Measurements from ENCODE around the gene SEC31B. TPM values are rescaled to one million over a fixed set of nuclear protein-coding genes. Genes with fewer than 3 reads are reported as not detected.

The SEC31B gene
- total RNA-seq, 1 experiment from 2014 or later = 0.33 TPM

DNA sequence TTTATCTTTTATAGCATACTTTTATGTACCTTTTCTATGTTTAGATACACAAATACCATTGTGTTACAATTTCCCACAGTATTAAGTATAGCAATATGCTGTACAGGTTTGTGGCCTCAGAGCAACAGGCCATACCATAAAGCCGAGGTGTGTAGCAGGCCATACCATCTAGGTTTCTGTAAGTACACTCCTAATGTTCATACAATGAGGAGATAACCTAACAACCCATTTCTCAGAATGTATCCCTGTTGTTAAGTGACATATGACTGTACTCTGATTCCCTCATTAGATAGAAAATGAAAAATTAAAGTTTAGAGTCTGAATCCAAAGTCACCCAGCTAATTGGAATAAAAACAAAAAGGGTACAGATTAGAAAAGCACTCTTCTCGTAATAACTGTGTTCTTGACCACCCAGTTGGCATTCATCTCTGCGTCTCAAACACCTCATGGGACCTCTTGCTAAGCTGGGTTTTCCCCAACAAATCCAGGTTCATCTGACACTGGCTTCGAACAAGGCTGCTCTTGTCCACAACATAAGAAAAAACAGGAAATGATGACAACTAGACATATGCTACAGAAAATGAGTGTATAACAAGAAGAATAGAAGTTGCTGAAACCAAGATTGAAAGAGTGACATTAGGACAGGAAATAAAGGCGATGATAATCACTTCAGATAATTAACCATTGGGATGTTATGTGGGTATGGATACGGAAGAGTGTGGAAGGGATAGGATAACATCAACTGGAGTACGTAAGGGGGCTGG lies 8.6 kb upstream of the SEC31B start:
- DNase-seq (ENCODE audit: low spot score) = no peak

DNA sequence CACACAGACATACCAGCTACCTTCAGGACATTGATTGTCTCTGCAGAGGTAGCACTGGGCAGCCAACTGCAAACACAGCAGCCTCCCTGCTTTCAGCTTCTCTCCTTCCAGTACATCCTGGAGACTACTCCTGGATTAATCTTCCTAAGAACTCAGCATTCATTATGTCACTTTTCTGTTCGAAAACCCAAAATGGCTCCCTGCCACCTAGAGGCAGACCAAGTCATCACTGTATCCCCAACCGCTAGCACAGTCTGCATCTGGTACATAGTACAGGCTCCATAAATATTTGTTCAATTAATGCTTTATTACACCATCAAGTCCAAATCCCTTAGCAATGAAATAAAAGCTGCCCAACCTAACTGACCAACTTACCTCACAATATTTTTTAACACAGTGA lies 5.0 kb upstream of the SEC31B start:
- no peak for DNase-seq (ENCODE audit: low spot score)

DNA sequence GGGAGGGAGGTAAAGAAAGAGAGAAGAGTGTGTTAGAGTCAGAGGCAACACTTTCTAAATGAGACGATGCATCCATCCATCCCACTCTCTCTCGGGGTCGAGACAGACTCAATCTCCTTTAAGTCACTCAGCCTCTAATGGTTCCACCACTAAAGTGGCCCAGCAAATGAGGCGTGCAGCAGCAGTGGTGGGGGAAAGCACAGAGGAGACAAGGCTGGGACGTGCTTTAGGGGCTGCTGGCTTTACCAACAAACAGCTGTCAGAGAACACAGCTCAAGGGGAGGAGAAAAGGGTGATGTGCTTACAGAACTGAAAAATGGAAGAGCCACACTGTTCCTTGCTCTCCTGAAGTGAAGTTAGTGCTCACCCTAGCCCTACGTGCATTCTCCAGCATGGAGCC lies 4.5 kb upstream of the SEC31B start:
- DNase-seq (ENCODE audit: low spot score) = no peak

DNA sequence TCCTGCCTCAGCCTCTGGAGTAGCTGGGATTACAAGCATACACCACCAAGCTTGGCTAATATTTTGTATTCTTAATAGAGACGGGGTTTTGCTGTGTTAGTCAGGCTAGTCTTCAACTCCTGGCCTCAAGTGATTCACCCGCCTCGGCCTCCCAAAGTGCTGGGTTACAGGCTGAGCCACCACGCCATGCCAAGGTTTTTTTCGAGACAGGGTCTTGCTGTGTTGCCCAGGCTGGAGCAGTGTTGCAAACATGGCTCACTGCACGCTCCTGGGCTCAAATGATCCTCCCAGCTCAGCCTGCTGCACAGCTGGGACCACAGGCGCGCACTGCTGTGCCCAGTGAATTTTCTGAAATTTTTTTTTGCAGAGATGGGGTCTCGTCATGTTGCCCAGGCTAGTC lies 3.3 kb upstream of the SEC31B start:
- DNase-seq (ENCODE audit: low spot score) = no peak

DNA sequence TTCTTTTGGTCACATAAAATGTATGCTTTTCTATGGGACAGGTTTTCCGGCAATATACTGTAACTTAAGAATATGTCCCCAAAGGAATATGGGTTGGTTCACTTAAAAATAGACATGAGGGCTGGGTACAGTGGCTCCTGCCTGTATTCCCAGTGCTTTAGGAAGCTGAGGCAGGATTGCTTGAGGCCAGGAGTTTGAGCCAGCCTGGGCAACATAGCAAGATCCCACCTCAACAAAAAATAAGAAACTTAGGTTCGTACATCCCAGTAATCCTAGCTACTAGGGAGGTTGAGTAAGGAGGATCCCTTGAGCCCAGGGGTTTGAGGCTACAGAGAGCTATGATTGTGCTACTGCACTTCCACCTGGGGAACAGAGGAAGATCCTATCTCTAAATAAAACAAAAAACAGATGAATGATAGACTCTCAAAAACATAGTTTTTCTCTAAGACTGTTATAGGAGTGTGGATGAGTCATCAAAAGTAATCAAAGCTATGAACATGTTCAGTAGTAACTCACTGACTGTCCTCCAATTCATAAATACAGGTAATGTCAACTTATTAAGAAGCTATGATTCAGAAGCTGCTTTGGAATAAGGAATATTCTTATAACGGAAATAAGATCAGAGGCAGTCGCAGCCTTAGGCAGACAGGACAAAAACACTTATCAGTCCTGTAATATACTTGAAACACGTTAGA lies 2.6 kb upstream of the SEC31B start:
- no peak for DNase-seq (ENCODE audit: low spot score)

DNA sequence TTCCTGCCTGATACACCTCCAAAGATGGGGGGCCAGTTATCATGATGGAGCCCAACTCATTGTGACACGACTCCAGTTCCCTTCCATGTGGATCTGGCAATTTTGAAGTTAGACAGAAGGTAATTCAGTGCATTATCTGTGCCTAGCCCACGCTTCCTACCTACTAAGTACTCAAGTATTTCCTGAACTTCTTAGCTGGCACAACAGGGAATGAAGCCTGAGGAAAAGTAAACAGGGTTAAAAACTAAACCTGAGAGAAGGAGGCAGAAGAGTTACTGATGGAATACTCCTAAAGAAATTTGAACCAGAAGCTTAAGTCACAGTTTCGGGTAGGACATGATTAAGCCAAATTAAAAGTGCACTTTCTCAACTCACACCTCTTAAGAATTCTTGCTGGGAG lies 1.1 kb upstream of the SEC31B start:
- DNase-seq (ENCODE audit: low spot score) = no peak

DNA sequence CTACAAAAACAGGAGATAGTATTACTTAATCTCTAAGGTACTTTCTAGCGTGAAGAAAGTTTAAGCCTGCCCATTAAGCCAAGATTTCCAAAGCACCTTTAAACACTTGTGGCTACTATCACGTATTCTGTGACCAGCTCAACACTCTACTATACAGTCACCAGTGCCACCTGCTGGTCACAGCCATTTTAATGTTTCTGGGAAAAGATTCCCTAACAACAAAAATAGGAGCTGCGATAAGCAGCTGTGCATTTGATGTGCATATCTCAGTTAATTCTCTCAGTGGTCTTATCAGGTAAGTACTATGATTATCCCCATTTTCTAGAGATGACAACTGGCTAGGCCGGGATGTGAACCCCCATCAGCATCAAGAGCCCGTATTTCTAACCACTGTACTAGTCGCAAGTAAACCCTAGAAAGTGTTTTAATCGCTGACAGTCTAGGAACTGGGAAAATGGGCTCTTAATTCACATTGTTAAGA lies 860 bp downstream of the SEC31B start:
- DNase-seq (ENCODE audit: low spot score) = peak; percentile 52

DNA sequence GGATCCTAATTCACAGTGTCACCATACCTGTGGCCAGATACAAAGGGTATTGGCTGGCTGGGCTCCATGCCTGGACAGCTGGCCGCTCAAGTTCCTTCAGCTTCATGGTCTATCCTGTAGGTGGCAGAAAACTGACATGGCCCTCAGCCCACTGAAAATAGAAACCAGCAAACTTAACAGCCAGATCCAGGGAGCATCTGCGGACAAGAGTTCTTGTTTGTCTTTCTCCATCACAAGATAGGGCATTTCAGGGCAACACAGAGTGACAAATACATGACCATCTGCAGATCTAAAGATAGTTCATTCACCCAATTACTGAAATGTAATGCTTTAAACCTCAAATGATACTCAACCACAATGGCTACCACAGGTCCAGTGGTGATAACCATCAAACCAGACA lies 2.8 kb downstream of the SEC31B start:
- no peak for DNase-seq (ENCODE audit: low spot score)

DNA sequence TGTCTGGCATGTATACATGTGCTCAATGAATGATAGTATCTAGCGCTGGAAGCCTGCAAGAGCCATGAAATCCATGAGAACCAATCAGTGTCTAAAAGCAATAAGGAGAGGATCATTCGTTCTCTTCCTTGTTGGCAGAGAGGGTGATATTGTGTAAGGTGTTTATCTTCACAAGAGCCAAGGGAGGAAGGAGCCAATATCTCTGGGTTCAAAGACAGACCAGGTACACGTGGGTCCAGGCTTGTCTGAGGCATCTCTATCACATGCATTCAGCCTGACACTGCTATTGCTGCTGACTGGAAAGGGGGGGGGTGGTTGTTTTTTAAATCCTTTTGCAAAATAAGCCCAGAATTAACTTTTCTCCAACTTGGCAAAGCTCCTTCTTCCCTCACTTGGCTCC lies 4.0 kb downstream of the SEC31B start:
- no peak for DNase-seq (ENCODE audit: low spot score)

DNA sequence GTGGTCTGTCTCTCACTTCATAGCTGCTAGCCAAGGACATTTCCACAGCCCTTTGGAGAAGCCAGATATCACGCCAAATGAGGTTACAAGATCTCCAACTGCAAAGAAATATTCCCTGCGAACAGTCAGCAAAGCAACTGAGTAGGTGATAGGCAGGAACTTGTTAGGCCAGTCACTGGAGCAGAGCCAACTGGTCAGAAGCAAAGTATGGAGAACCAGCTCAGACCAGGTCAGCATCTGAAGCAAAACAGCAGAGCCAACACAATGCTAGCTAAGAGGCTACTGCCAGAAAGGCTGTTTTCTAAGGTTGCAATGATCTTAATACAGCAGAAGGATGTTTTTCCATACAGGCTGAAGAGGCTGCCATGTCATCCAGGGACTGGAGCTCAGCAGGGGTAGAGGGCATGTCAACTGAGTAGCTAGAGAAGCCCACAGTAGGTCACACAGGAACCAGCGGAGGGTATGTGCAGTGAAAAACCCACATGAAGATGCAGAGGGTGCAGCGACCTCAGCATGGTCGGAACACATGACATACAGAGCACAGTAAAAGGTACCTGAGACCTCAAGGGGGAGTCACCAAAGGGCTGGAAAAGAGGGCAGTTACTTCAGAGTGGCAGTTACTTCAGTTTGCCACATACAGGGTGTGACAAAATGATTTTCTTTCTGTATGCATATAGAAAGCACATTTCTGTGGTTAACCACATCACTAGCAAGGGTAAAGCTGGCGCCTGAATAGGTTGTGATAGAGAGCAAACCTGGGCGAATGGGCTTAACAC lies 8.9 kb downstream of the SEC31B start:
- DNase-seq (ENCODE audit: low spot score) = no peak

DNA sequence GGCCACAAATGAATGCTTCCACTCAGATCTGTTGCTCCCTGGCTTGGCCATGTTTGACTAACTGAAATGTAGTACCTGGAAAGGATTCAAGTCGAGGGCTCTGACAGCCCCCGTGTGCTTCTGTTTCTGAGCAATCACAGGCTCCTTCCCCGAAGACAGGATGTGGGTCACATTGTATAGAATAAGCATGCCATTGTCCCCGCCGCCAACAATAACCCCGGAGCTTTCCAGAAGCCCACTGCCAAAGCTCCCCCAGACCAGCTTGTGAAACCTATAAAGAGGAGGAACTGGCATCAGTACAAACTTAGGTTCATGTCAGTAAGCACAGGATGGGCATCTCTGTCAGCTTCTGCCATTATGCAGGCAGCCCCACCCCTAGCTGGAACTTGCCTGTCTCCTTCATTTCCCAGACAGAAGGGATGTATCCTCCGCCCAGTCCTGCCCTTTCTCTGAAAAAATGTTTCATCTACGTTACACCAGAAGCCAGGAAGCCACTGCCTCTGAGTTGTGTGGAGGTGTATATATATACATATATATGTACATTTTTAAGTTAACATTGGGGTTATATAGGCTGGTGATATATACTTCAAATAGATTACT lies 10.3 kb downstream of the SEC31B start:
- DNase-seq (ENCODE audit: low spot score) = no peak

DNA sequence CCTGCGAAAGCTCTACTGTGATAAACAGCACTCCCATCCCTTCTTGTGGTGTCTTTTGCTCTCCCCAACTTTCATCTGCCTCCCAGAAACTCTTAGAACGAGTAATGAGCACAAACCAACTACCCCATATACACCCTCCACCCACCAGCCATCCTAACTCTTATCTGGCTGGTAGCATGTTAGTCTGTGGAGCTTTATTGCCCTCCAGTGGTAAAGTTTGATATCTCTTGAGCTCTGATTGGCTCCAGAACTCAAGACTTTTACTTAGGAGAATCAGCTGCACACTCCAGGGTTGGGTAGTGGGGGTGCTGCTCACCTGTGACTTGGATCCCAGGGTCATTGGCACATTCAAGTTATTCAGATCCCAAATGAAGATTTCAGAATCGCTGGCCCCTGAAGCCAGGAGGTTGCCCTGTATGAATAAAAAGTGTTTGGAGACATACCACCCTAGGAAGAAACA lies 10.9 kb downstream of the SEC31B start:
- DNase-seq (ENCODE audit: low spot score) = peak; percentile 40

DNA sequence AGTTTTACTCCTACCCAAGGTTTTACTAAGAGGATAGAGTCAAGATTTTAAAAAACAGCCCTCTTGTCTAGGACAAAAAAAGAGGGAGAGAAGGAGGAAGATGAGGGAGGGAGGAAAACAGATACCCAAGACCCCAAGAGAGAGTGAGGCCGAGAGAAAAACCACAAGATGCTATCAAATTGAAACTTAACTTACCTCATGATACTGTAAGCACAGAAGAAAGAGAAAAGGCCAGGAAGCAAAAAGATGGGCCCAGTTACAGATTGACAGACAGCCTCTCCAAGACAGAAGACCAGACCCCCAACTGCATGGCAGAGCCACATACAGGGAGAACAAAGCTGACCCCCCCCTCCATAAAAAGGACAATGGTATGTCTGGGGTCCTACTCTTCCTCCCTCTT lies 11.4 kb downstream of the SEC31B start:
- no peak for DNase-seq (ENCODE audit: low spot score)

DNA sequence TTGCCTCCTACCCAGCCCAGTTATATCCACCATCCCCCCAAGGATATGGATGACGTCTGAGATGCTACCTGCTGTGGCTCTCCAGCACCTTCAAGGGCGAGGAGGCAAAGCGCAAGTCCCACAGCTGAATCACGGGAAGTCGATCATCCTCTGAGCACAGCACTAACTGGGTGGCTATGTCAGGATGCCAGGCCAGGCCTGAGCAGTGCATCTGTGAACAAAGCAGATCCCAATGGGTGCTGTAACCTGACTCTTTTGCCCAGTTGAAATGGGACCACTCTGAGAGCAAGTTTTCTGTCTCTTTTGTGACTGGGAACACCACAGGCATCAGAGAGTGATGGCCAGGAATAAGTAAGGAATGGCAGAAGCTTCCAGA lies 12.3 kb downstream of the SEC31B start:
- no peak for DNase-seq (ENCODE audit: low spot score)

DNA sequence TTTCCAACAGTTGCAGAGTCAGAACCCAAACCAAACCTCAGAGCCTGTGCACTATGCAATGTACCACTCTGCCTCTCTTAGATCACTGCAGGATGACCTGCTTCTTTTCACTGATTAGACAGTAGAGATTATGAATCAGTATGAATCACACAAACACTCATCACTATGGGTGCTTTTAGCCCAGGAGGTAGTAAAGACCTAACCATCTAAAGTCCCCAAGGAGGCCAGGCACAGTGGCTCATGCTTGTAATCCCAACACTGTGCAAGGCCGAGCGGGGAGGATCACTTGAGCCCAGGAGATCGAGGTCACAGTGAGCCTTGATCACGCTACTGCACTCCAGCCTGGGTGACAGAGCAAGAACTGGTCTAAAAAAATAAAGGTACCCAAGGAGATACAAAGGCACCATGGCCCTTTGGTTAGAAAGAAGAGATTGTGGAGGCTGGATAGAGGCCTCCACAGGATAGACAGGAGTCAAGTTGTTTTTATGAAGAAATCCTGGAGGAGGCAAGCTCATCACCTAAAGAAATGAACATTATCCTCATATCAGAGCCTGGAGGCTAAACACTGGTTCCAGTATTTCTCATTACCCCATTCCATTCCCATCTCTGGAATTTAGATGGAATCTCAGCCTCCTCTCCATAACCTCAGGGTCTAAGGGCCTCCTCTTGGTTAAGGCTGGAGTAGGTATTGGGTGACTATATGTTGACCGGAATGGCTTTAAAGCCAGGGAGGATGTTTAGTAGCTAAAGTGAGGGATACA lies 12.9 kb downstream of the SEC31B start:
- no peak for DNase-seq (ENCODE audit: low spot score)

DNA sequence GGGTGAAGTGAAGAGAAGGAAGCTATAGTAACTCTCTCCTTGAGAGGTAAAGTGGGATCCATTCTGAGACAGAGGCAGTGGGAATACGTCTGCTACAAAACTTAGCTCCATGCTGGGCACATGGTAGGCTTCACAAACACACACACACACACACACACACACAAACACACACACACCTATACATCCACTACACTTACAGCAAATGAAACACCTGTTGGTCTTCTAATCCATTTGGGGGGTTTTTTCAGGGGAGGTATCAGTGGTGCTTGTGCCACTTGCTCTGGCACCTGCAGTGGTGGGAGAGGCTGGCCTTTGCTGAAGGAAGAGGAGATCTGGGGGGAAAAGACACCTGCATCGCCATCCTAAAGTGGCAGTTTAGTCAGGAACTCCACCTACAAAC lies 14.5 kb downstream of the SEC31B start:
- DNase-seq (ENCODE audit: low spot score) = no peak

DNA sequence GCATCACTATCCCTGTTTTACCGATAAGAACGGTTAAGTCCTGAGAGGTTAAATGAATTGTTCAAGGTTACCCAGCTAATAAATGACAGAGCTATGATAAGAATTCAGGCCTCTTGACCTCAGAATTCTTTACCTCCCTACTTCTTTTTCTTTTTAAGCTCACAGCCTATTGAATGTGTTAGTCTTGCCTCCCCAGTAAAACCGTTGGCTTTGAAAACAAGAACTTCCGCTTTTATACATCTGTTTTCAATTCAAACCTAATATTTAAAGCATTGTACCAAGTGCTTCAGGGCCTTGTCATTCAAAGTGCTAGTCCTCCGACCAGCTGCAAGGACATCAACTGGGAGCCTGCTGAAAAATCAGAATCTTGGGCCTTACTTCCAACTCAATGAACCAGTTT lies 15.6 kb downstream of the SEC31B start:
- no peak for DNase-seq (ENCODE audit: low spot score)

DNA sequence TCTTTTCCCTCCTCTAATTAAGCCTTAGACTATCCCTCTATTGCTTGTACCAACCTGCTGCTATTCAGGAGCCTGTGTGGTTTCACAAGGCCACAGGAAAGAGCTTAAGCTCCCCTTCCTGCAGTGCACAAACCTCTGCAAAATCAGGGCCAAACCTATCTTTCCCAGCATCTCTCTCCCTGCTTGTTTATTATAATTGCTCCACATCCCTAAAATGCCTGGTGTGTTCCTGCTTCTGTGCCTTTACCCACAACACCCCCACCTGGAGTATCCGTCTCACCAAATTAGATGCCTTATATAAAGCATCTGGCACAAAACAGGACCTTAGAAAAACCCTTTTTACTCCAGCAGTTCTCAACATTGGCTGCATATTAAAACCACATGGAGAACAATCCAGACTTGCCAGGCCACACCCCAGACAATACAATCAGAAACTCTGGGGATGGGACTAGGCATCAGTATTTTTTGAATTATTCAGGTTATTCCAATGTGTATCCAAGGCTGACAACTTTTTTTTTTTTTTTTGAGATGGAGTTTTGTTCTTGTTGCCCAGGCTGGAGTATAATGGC lies 16.7 kb downstream of the SEC31B start:
- DNase-seq (ENCODE audit: low spot score) = no peak

DNA sequence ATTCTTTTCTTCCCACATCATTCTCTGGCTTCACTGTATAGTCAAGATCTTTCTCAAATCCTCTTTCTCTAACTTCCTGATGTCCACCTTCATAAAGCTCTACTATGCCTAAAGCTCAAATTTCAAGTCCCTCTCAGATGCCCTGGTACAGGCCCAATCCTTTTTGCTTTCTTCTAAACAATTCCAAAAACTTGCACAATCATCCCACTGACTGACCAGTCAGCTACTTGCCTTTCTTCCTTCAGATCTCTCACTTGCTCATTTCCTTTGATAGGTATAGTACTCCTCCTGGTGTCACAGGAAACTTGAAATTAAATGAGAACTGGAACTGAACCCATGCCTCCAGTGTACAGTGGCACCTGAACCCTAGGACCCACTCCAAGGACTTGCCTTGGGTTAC lies 18.2 kb downstream of the SEC31B start:
- no peak for DNase-seq (ENCODE audit: low spot score)

DNA sequence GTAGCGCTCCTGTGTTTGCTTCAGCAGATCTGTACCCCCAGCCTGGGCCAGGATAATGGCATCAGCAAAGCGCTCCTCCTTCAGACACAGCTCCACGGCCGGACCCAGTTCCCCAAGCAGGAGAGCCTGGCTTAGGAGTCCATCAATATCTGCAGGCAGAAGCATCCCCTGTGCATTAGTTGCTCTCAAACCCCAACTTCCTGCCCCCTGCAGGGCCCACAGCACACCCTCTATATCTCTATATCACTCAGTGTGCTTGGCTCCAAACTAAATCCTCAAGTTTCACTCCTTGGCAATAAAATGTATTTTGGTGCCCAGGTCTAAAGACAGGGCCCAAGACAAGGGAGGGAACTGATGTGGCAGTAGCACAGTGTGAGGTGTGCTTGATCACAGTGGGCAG lies 21.6 kb downstream of the SEC31B start:
- no peak for DNase-seq (ENCODE audit: low spot score)

DNA sequence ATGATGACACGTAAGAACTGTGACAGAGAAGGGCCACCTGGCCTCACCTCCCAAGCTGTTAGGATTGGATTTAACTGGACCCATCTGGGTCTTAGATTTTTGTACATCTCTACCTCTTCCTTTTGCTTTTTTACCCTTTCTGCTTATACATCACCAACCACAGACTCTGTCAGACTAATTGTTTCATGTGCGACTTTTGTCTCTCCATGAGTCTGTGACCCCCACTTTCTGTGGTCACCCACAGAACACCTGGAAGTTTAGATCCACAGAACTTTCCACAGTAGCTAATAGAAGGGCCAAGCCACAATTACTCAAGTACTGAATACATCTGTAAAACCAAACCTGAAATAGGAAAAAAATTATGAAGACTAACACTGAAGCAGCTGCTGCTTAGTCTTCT lies 23.1 kb downstream of the SEC31B start:
- no peak for DNase-seq (ENCODE audit: low spot score)

Data from H4 (cell line).